Osteocyte (in vitro differentiated cells): Measurements from ENCODE around the gene DNAH12. TPM values are rescaled to one million over a fixed set of nuclear protein-coding genes. Genes with fewer than 3 reads are reported as not detected.
"Not testable (repeated sequence)": the region's sequence is repeated elsewhere in the genome, so short reads cannot be mapped to it uniquely, and the experiment has no call there.

Source experiments
- DNase-seq: peaks from one replicate; pipeline ENCODE4 v3.0.0; 2021; ENCODE audit warnings: mixed read lengths; ENCODE audit not compliant: unreplicated experiment; ENCODE audit errors: extremely low spot score
- H3K27ac Mint-ChIP-seq: one replicate; pipeline ENCODE4 v1.8.0; 2021; ENCODE audit warnings: mild to moderate bottlenecking, mixed read lengths; ENCODE audit not compliant: unreplicated experiment
- H3K27me3 Mint-ChIP-seq: one replicate; pipeline ENCODE4 v1.8.0; 2021; ENCODE audit warnings: mixed read lengths; ENCODE audit not compliant: unreplicated experiment
- H3K36me3 Mint-ChIP-seq: one replicate; pipeline ENCODE4 v1.8.0; 2021; ENCODE audit warnings: mixed read lengths; ENCODE audit not compliant: unreplicated experiment
- H3K4me1 Mint-ChIP-seq: one replicate; pipeline ENCODE4 v1.8.0; 2021; ENCODE audit warnings: mixed read lengths; ENCODE audit not compliant: unreplicated experiment
- H3K4me3 Mint-ChIP-seq: one replicate; pipeline ENCODE4 v1.8.0; 2021; ENCODE audit warnings: mild to moderate bottlenecking, moderate library complexity, mixed read lengths; ENCODE audit not compliant: unreplicated experiment
- H3K9me3 Mint-ChIP-seq: one replicate; pipeline ENCODE4 v1.8.0; 2021; ENCODE audit warnings: mixed read lengths; ENCODE audit not compliant: unreplicated experiment
- total RNA-seq: library from RNA; stranded (reverse); gene quantifications from 2 replicates; pipeline ENCODE4 v1.2.1, GENCODE V29; 2021
- TF ChIP-seq, protein P1 (sequence below): fragments of 200-600 bp; sonication (generic); IDR thresholded peaks from 2 replicates; pipeline ENCODE4 v1.5.0; 2021; ENCODE audit warnings: antibody characterized with exemption, mild to moderate bottlenecking, moderate library complexity

The DNAH12 gene
- total RNA-seq, 1 donor from 2014 or later: 0.08 TPM

DNA sequence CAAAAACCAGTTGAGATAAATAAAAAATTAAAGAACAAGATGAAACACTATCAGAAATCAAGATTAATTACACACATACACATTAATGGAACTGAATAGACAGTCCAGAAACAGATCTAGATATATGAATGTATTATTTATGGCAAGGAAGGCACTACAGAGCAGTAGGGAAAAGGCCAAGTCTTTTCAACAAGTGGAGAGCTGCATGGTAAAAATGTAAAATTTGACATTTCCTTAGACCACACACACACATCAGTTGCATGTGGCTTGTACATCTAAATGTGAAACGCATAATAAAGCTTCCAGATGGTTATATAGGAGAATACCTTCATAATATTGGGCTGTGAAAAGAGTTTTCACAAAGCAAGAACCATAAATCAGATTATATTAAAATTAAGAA is 193.9 kb downstream of the DNAH12 start:
- Mint-ChIP-seq H3K27me3 (peaks cover 25% of the 10 kb centered on the region), H3K9me3 (no peaks in the 10 kb centered on the region), H3K4me1 (no peaks in the 10 kb centered on the region), H3K27ac (no peak overlapping the region), H3K4me3 (no peak overlapping the region), H3K36me3 (no peaks in the 10 kb centered on the region)
- DNase-seq: no peak
- TF ChIP-seq, protein P1, sequence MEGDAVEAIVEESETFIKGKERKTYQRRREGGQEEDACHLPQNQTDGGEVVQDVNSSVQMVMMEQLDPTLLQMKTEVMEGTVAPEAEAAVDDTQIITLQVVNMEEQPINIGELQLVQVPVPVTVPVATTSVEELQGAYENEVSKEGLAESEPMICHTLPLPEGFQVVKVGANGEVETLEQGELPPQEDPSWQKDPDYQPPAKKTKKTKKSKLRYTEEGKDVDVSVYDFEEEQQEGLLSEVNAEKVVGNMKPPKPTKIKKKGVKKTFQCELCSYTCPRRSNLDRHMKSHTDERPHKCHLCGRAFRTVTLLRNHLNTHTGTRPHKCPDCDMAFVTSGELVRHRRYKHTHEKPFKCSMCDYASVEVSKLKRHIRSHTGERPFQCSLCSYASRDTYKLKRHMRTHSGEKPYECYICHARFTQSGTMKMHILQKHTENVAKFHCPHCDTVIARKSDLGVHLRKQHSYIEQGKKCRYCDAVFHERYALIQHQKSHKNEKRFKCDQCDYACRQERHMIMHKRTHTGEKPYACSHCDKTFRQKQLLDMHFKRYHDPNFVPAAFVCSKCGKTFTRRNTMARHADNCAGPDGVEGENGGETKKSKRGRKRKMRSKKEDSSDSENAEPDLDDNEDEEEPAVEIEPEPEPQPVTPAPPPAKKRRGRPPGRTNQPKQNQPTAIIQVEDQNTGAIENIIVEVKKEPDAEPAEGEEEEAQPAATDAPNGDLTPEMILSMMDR: no peak

DNA sequence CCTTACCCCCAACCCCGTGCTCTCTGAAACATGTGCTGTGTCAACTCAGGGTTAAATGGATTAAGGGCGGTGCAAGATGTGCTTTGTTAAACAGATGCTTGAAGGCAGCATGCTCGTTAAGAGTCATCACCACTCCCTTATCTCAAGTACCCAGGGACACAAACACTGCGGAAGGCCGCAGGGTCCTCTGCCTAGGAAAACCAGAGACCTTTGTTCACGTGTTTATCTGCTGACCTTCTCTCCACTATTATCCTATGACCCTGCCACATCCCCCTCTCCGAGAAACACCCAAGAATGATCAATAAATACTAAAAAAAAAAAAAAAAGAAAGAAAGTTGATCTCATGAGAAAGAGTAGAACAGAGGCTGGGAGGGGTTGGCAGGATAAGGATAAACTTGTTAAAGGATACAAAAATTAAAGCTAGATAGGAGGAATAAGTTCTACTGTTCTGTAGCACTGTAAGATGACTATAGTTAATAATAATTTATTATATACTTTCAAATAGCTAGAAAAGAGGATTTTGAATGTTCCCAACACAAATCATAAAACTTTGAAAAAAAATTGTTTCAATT is 205.0 kb downstream of the DNAH12 start:
- H3K9me3 Mint-ChIP-seq, DNase-seq, H3K4me3 Mint-ChIP-seq, H3K36me3 Mint-ChIP-seq, H3K27ac Mint-ChIP-seq, H3K4me1 Mint-ChIP-seq: not testable (repeated sequence)
- peaks cover 50% of the 10 kb centered on the region for H3K27me3 Mint-ChIP-seq

DNA sequence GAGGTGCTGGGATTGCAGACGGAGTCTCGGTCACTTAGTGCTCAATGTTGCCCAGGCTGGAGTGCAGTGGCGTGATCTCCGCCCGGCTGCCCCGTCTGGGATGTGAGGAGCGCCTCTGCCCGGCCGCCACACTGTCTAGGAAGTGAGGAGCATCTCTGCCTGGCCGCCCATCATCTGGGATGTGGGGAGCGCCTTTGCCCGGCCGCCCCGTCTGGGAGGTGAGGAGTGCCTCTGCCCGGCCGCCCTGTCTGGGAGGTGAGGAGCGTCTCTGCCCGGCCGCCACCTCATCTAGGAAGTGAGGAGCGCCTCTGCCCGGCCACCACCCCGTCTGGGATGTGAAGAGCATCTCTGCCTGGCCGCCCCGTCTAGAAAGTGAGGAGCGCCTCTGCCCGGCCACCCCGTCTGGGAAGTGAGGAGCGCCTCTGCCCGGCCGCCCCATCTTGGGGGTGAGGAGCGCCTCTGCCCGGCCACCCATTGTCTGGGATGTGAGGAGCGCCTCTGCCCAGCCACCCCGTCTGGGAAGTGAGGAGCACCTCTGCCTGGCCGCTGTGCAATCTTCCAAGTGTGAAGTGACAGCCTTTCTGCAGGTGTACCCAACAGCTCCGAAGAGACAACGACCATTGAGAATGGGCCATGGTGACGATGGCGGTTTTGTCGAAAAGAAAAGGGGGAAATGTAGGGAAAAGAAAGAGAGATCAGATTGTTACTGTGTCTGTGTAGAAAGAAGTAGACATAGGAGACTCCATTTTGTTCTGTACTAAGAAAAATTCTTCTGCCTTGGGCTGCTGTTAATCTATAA is 205.7 kb downstream of the DNAH12 start:
- H3K4me1 Mint-ChIP-seq, H3K4me3 Mint-ChIP-seq, DNase-seq, H3K9me3 Mint-ChIP-seq, H3K27ac Mint-ChIP-seq, H3K36me3 Mint-ChIP-seq: not testable (repeated sequence)
- peaks cover 47% of the 10 kb centered on the region for H3K27me3 Mint-ChIP-seq

DNA sequence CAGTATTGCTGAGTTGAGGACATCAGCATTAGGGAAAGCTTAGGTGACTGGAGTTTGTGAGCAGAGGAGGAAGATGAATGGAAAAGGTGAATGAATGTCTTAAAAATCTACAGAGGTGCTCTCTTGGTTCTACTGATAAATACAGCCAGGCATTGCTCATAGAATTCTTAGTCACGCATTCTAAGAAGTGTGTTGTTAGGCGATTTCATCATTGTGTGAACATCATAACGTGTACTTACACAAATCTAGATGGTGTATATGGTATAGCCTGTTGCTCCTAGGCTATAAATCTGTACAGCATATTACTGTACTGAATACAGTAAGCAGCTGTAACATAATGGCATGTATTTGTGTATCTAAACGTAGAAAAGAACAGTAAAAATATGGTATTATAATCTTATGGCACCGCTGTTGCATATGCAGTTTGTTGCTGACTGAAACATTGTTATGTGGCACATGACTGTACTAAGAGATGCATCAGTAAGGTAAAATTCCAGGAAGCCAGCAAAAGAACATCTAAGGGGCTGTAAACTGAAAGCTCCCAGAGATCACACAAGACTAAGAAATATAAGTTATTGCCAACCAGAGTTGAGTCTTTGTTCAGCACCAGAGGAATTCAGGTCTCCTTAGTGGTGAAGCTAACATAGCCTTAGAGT is 208.7 kb downstream of the DNAH12 start:
- Mint-ChIP-seq H3K9me3 (no peaks in the 10 kb centered on the region), H3K36me3 (no peaks in the 10 kb centered on the region), H3K27ac (no peak overlapping the region), H3K27me3 (peaks cover 40% of the 10 kb centered on the region), H3K4me1 (no peaks in the 10 kb centered on the region), H3K4me3 (no peak overlapping the region)
- TF ChIP-seq, protein P1: no peak
- no peak for DNase-seq

DNA sequence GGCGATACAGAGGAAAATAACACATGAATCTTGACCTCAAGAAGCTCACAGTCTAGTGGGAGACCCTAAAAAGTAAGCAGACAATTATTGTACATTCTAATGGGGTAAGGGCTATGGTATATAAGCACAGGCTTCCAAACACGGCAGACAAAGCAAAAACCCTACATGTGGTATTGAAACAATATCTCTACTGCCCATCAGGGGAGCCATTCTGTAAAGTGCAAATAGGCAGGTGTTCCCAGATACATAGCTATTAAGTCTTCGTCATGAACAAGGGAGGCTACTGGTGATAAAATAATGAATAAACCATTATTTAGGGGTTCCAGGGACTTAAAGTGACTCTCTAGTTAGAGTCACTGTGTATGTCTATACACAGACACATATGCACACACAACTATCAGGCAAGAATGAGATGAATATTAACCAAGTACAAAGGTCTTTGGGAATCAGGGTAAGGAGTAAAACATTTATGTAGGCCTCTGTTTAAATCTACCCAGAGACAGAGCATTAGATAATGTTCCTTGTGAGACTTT is 213.0 kb downstream of the DNAH12 start:
- peaks cover 32% of the 10 kb centered on the region for H3K27me3 Mint-ChIP-seq
- H3K9me3 Mint-ChIP-seq: no peaks in the 10 kb centered on the region
- H3K4me1 Mint-ChIP-seq: no peaks in the 10 kb centered on the region
- TF ChIP-seq, protein P1: no peak
- H3K27ac Mint-ChIP-seq: no peak overlapping the region
- H3K36me3 Mint-ChIP-seq: no peaks in the 10 kb centered on the region
- no peak overlapping the region for H3K4me3 Mint-ChIP-seq
- DNase-seq: no peak

DNA sequence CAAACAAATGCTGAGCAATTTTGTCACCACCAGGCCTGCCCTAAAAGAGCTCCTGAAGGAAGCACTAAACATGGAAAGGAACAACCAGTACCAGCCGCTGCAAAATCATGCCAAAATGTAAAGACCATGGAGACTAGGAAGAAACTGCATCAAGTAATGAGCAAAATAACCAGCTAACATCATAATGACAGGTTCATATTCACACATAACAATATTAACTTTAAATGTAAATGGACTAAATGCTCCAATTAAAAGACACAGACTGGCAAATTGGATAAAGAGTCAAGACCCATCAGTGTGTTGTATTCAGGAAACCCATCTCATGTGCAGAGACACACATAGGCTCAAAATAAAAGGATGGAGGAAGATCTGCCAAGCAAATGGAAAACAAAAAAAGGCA is 217.6 kb downstream of the DNAH12 start:
- not testable (repeated sequence) for DNase-seq, H3K27ac Mint-ChIP-seq, H3K9me3 Mint-ChIP-seq, H3K4me3 Mint-ChIP-seq, H3K36me3 Mint-ChIP-seq, H3K4me1 Mint-ChIP-seq
- peaks cover 25% of the 10 kb centered on the region for H3K27me3 Mint-ChIP-seq
